Activated CD4-positive, alpha-beta T cell treated with anti-CD3 and anti-CD28 coated beads, Interleukin-10, Interleukin-2, amounts not matched to agents 100 ng/mL and 50 ng/mL, durations not matched to agents 16 hours and 8 hours (primary cell): Measurements from ENCODE around the gene MESP2.

ENCODE experiments used
- DNase-seq: peaks from one replicate; pipeline ENCODE4 v3.0.0-alpha.2; 2020

Gene MESP2

GRCh38 chr15:89822026-89822425 is 45.9 kb downstream of the MESP2 start:
- DNase-seq = no peak

- DNase-seq = no peak
Observed at GRCh38 chr15:89822611-89822950, 46.4 kb downstream of the MESP2 start.

- DNase-seq = no peak
Observed at GRCh38 chr15:89822951-89823711, 47.0 kb downstream of the MESP2 start.

- DNase-seq = no peak
Observed at GRCh38 chr15:89823836-89824606, 47.9 kb downstream of the MESP2 start.

GRCh38 chr15:89824607-89824867 is 48.4 kb downstream of the MESP2 start:
- no peak for DNase-seq

GRCh38 chr15:89825271-89825940 is 49.3 kb downstream of the MESP2 start:
- no peak for DNase-seq

GRCh38 chr15:89826671-89827655 is 50.8 kb downstream of the MESP2 start:
- DNase-seq = no peak

GRCh38 chr15:89827829-89828228 is 51.7 kb downstream of the MESP2 start:
- no peak for DNase-seq
